Colonic mucosa (tissue), 4 donors: ENCODE measurements around the gene SNRPA. TPM values are rescaled to one million over a fixed set of nuclear protein-coding genes. Genes with fewer than 3 reads are reported as not detected.

Experiments used
- DNase-seq: peaks from one replicate; pipeline ENCODE4 v3.0.0-alpha.2; 2020
- H3K27ac ChIP-seq: fragments of 200-600 bp; one replicate; pipeline ENCODE4 v1.8.0; 2021
- H3K27me3 ChIP-seq: fragments of 200-600 bp; one replicate; pipeline ENCODE4 v1.8.0; 2021
- H3K36me3 ChIP-seq: fragments of 200-600 bp; one replicate; pipeline ENCODE4 v1.8.0; 2021
- H3K4me1 ChIP-seq: fragments of 200-600 bp; one replicate; pipeline ENCODE4 v1.8.0; 2021; ENCODE audit warnings: mild to moderate bottlenecking
- H3K4me3 ChIP-seq: fragments of 200-600 bp; one replicate; pipeline ENCODE4 v1.8.0; 2021
- H3K9ac ChIP-seq, 2 donors: one replicate each; pipeline ENCODE4 v1.7.0; 2013; ENCODE audit warnings: control low read depth in 2 of 2, low read depth in 2 of 2, low read length in 2 of 2
- H3K9me3 ChIP-seq: fragments of 200-600 bp; one replicate; pipeline ENCODE4 v1.8.0; 2021
- CTCF ChIP-seq: fragments of 200-600 bp; IDR thresholded peaks from one replicate; pipeline ENCODE4 v1.8.0; 2022; ENCODE audit warnings: antibody characterized with exemption, mild to moderate bottlenecking
- intact Hi-C: fragments of 100-400 bp; cut with DNase I; formaldehyde crosslinking; loops from one replicate; pipeline ENCODE4 v1.14.1; 2022
- total RNA-seq, 2 donors: library from RNA; stranded (reverse); fragmentation: NEBNext Ultra II Directional in 1 of 2; extraction: Animal tissue kit (Norgen Biotek cat#: 25700) in 1 of 2; gene quantifications; one replicate each; pipeline ENCODE4 v1.2.1, GENCODE V29; 2021
- donor health status: healthy.
- donor health status: DM: no; HTN: no; CAD: no.
- donor health status: DM: no; HTN: no; CAD: no.

Gene SNRPA
- total RNA-seq, 2 donors from 2014 or later = 56.0 to 126 TPM

DNA sequence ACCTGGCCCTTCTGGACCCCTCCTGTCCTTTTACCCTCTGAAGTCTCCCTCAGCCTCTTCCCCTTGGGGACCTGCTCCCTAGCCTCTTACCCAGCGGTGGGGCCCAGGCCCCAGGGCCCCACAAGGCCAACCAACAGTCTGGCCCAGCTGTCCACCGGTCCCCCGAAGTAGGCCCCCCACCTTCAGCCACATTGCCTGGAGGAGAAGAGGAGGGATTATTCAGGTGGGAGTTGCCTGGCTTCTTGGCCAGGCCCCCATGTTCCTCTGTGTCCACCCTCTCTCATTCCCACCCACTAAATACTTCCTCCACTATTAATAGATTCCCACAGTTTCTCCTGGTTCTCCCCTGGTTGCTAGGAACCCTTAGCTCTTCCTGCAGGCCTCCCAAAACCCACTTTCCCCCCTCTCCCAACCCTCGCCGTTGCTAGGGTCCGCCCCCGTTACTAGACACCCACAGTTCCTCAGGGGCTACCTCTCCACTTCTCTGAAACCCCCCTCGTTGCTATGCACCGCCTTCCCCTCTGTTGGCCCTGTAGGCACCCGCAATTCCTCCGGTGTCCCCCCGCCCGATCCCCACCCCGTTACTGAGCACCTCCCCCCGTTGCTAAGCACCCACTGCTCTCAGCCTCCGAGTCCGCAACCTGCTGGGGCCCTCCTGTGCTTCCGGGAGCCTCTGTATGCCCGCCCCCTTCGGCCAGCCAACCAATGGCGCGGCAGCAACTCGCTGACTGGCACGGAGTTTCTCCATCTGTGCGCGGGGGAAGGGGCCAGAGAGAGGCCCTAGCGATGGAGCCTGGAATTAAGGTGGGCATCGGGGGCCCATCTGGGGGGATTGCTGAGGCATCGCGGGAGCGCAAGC is 36.3 kb upstream of the SNRPA start:
- H3K9me3 ChIP-seq = no peaks in the 10 kb centered on the region
- H3K9ac ChIP-seq = peak overlapping the region; percentile 83 to 91
- H3K4me3 ChIP-seq = peak overlapping the region; percentile 59
- peak; percentile 97 for DNase-seq
- H3K36me3 ChIP-seq = no peaks in the 10 kb centered on the region
- H3K4me1 ChIP-seq = peaks cover 8% of the 10 kb centered on the region
- intact Hi-C loops = no loop called here
- no peak for TF ChIP-seq CTCF
- peak overlapping the region; percentile 78 for H3K27ac ChIP-seq
- H3K27me3 ChIP-seq = no peaks in the 10 kb centered on the region

DNA sequence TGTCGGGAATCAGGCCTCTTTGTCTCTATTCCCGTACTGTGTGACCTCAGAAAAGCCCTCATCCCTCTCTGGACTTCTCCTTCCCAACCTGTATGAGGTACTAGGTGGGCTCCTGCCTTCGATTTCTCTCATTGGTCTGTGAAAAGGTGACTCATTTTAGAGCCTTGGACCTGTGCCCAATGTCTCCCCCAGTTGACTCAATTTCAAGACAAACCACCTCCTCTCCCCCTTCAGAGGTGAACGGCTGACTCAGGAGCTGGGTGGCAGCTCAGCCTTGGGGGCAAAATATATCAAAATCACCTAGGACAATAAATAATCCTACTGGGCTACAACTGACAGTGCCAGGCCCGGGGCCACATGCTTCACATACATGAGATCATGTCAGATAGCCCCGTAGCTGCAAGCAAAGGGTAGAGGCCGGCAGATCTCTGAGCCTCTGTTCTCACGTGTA is 34.9 kb upstream of the SNRPA start:
- Histone ChIP-seq H3K36me3 (no peaks in the 10 kb centered on the region), H3K9ac (peak overlapping the region; percentile 71 to 91), H3K27ac (peak overlapping the region; percentile 78), H3K27me3 (no peaks in the 10 kb centered on the region), H3K4me3 (peak overlapping the region; percentile 59), H3K4me1 (peaks cover 12% of the 10 kb centered on the region), H3K9me3 (no peaks in the 10 kb centered on the region)
- no peak for DNase-seq
- intact Hi-C loops = no loop called here
- TF ChIP-seq CTCF = no peak

DNA sequence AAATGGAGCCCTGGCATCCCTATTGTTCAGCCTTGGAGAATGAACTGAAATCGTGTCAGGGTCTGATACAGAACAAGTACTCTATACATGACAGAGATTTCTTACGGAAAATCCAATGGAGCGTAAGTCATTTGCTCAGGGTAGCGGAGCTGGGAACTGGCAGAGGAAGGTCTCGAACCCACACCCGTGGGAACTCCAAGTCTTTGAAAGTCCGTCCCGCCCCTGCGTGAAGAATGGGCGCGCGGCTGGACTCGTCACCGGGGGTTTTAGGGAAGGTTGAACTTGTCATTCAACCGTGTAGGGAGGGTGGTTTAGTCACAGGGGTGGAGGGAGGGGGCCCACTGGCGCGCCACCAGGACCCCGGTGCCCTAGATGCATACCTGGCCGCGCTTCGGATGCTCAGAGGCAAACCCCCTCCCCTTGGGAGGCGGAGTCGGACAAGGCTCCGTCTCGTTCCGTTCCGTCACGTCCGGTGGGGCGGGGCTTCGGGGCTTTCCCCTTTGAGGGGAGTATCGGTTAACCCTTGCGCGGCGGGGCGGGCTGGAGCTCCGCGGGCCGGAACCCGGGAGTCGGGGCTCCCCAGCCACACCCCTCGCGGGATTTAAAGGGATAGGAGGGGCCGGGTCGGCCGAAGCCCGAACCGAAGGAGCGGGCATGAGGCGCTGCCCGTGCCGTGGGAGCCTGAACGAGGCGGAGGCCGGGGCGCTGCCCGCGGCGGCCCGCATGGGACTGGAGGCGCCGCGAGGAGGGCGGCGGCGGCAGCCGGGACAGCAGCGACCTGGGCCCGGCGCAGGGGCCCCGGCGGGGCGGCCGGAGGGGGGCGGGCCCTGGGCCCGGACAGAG is 34.3 kb upstream of the SNRPA start, which contains the start of the genes COQ8B and ITPKC:
COQ8B (minus strand) TSS at position 405 of the 843 bp plus-strand sequence. CDS start 2,254 bp downstream, outside the sequence.
ITPKC (plus strand) TSS at position 631 of the 843 bp plus-strand sequence; CDS start at position 655, 24 bp downstream.
- intact Hi-C loops = no loop called here
- H3K9ac ChIP-seq = peak within 1 kb of the TSS; percentile 96 to 99
- H3K27ac ChIP-seq = peak within 1 kb of the TSS; percentile 78
- no peaks in the 10 kb centered on the region for H3K27me3 ChIP-seq
- no peaks in the 10 kb centered on the region for H3K36me3 ChIP-seq
- peaks cover 12% of the 10 kb centered on the region for H3K4me1 ChIP-seq
- H3K4me3 ChIP-seq = peak within 1 kb of the TSS; percentile 59
- no peaks in the 10 kb centered on the region for H3K9me3 ChIP-seq
- DNase-seq = peak; percentile 100
- TF ChIP-seq CTCF = no peak

GRCh38 chr19:40717325-40717879 is 33.6 kb upstream of the SNRPA start:
- H3K4me3 ChIP-seq = peak overlapping the region; percentile 59
- no peak for TF ChIP-seq CTCF
- no peaks in the 10 kb centered on the region for H3K36me3 ChIP-seq
- no peaks in the 10 kb centered on the region for H3K9me3 ChIP-seq
- intact Hi-C loops = no loop called here
- peaks cover 12% of the 10 kb centered on the region for H3K4me1 ChIP-seq
- H3K9ac ChIP-seq = peak overlapping the region; percentile 96 to 99
- H3K27ac ChIP-seq = peak overlapping the region; percentile 78
- H3K27me3 ChIP-seq = no peaks in the 10 kb centered on the region
- DNase-seq = peak; percentile 49
